ENCODE data around the gene PRC1. TPM values are rescaled to one million over a fixed set of nuclear protein-coding genes. Genes with fewer than 3 reads are reported as not detected.
"Not testable (repeated sequence)": the region's sequence is repeated elsewhere in the genome, so short reads cannot be mapped to it uniquely, and the experiment has no call there.

PRC1 gene
- total RNA-seq, 3 donors from 2014 or later = 14.4 to 18.8 (median 18.7) TPM

DNA sequence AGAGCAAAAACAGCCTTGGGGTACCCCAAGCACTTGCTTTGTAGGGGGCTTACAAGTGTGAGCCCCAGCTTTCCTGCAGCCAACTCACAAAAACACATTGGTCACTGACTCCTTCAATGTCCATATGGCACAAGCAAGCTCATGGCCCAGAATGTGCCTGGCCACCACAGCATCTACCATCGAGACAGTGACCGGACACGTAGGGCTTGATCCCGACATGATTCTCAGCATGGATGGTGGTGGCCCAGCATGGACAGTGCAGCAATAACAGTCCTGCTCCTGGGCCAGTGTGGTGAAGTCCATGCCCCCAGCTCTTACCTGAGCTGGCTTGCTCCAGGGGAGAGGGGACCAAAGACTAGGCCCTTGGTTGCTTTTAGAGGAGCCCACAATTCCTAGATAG, 53.3 kb downstream of the PRC1 start:
- ATAC-seq (no peak), DNase-seq (no peak)
- peaks cover 9% of the 10 kb centered on the region for H3K4me1 Mint-ChIP-seq (ENCODE audit: low read depth)
- no peaks in the 10 kb centered on the region for H3K27me3 Mint-ChIP-seq (ENCODE audit: low read depth)
- no peak overlapping the region for H3K4me3 Mint-ChIP-seq
- H3K36me3 Mint-ChIP-seq (ENCODE audit: insufficient read depth) = peaks cover 16% of the 10 kb centered on the region
- H3K9me3 Mint-ChIP-seq = no peaks in the 10 kb centered on the region

DNA sequence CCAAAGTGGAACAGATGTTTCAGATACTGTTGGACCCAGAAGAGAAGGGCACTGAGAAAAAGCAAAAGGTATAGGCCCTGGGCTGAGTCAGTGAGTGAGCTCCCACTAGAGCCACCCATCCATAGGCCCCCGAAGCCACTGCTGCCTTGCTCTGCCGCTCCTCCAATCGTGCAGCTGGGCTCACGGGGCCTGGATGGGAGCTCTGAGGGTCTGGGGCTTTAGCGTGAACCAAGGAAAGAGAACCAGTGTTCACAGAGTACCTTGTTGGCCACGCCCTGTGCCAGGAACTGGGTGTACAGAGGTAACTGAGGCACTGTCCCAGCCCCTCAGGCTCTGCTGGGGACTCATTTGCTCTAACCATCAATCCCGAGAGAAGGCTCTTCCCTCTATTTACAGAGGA, 54.6 kb downstream of the PRC1 start:
- H3K9me3 Mint-ChIP-seq = no peaks in the 10 kb centered on the region
- H3K4me3 Mint-ChIP-seq = no peak overlapping the region
- no peak for DNase-seq
- H3K27me3 Mint-ChIP-seq (ENCODE audit: low read depth) = no peaks in the 10 kb centered on the region
- ATAC-seq = no peak
- peaks cover 15% of the 10 kb centered on the region for H3K36me3 Mint-ChIP-seq (ENCODE audit: insufficient read depth)
- peaks cover 11% of the 10 kb centered on the region for H3K4me1 Mint-ChIP-seq (ENCODE audit: low read depth)

DNA sequence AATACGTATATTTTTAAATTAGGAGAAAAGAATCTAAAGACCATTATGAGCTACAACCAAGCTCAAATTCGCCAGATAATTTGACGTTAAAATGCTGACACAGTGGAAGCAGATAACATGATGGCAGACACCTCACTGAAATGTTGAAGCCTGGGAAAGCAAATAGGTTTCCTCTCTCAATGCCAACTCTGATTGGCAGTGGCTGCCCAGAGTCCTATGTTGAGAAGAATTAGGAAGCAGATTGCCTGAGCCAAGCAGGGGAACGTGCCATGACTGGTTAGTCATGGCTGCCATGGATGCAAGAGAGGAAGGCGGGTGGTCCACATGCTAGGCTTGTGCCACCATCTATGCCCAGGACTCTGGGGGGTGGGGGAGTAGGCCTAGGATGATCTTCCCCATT, 56.1 kb downstream of the PRC1 start:
- ATAC-seq = no peak
- Mint-ChIP-seq H3K4me3 (no peak overlapping the region), H3K27me3 (ENCODE audit: low read depth) (no peaks in the 10 kb centered on the region), H3K9me3 (no peaks in the 10 kb centered on the region), H3K36me3 (ENCODE audit: insufficient read depth) (peaks cover 12% of the 10 kb centered on the region), H3K4me1 (ENCODE audit: low read depth) (peaks cover 18% of the 10 kb centered on the region)
- DNase-seq = no peak

DNA sequence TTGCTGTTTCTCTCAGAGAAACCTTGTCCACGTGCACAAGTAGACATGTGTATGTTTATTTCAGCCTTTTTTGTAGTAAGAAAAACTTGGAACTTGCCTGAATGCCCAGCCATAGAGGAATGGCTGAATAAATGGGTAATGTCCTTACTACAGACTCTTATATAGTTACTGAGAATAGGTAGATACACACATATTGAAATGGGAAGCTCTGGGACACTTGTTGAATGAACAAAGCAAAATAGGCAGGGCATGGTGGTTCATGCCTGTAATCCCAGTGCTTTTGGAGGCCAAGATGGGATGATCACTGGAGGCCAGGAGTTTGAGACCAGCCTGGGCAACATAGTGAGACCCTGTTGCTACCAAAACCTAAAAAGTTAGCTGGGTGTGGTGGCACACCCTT, 57.5 kb downstream of the PRC1 start:
- Mint-ChIP-seq H3K36me3 (ENCODE audit: insufficient read depth) (peaks cover 12% of the 10 kb centered on the region), H3K9me3 (no peaks in the 10 kb centered on the region), H3K4me3 (peak overlapping the region; percentile 82), H3K4me1 (ENCODE audit: low read depth) (peaks cover 22% of the 10 kb centered on the region), H3K27me3 (ENCODE audit: low read depth) (no peaks in the 10 kb centered on the region)
- no peak for ATAC-seq
- DNase-seq = no peak

DNA sequence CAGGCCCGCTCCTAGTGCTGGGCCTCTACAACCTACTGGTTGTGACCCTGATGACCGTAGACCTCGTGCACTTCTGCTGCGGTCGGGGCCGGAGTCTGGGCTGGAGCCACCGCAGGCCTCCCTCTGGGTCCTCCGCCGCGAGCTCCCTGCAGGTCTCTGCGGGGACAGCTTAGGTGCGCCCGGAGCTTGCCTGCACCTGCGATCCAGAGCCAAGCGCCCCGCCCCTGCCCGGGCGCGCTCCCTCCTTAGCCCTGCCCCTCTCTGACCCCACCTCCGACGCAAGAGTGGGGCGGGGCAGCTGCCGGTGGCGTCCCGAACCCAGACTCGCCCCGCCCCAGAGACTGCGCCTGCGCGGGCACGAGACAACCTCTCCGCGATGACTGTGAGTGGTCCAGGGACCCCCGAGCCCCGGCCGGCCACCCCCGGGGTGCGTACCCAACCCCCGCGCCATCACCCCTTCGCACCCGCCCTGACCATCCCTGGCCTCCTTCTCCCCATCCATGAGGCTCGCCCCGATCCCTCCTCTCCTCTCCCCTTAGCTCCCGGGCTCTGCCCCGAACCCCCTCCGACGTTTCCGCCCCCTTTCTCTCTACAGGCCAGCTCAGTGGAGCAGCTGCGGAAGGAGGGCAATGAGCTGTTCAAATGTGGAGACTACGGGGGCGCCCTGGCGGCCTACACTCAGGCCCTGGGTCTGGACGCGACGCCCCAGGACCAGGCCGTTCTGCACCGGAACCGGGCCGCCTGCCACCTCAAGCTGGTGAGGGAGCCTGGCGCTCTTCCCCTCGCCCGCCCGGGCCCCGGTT, 59.2 kb downstream of the PRC1 start, which contains the start of gene UNC45A:
TSS of gene UNC45A (plus strand) at position 337 of the 803 bp plus-strand sequence. CDS start at position 377, 40 bp downstream.
- no peaks in the 10 kb centered on the region for H3K27me3 Mint-ChIP-seq (ENCODE audit: low read depth)
- peak within 1 kb of the TSS; percentile 82 for H3K4me3 Mint-ChIP-seq
- H3K9me3 Mint-ChIP-seq = no peaks in the 10 kb centered on the region
- H3K4me1 Mint-ChIP-seq (ENCODE audit: low read depth) = peaks cover 34% of the 10 kb centered on the region
- ATAC-seq (peak; percentile 78 to 79), DNase-seq (peak; percentile 95)
- H3K36me3 Mint-ChIP-seq (ENCODE audit: insufficient read depth) = peaks cover 5% of the 10 kb centered on the region

DNA sequence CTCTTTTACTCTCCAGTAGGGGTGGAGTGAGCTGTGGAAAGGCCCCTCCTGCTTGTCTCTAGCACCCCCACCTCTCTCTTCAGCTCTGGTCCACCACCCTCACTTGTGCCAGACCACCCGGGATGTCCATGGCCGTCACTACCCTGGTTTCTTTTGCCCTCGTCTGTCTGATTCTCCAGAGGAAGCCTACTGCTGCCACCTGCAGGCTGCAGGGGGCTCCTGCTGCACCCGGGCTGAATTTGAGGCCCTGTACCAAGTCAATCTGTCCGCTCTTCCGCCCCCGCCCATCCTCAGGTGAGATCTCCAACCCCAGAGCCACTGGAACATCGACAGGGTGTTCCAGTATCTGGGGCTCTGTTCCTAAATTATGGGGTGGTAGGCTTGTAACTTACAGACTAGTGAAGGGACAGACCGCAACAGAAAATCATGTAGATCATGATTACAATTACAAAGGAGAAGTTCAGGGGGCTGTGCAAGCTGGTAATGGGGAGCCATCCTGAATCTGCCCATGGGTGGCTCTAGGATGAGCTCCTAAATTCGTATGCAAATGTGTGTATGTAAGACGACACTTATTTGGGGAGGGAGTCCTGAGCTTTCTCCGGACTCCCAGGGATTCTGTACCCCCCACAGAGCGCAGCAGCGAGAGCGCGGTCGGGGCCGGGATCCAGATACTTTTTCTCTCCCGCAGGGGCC, 59.9 kb downstream of the PRC1 start:
- H3K4me3 Mint-ChIP-seq = peak overlapping the region; percentile 82
- no peaks in the 10 kb centered on the region for H3K27me3 Mint-ChIP-seq (ENCODE audit: low read depth)
- H3K9me3 Mint-ChIP-seq = no peaks in the 10 kb centered on the region
- peaks cover 38% of the 10 kb centered on the region for H3K4me1 Mint-ChIP-seq (ENCODE audit: low read depth)
- ATAC-seq = peak; percentile 36 to 39
- DNase-seq = peak; percentile 78
- H3K36me3 Mint-ChIP-seq (ENCODE audit: insufficient read depth) = no peaks in the 10 kb centered on the region

DNA sequence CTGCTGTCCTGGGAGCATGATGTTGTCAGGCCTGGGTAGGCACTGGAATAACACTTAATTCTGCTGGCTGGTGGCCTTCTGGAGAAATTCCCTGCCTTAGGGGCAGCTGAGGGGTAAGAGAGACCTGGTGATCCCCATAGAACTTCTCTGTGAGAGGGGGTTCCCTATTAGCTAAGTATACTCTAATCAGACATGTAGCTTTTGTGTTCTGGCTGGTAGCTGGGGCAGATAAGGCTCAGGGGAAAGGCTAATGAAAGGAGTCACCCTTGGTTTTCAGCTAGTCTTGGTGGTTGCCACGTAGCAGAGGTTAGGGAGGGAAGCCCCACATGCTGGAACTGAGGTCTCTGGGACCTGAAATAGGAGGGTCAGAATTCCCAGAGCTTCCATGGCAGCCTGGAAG, 61.0 kb downstream of the PRC1 start:
- H3K4me1 Mint-ChIP-seq (ENCODE audit: low read depth) = peaks cover 43% of the 10 kb centered on the region
- no peak for DNase-seq
- no peaks in the 10 kb centered on the region for H3K36me3 Mint-ChIP-seq (ENCODE audit: insufficient read depth)
- no peaks in the 10 kb centered on the region for H3K27me3 Mint-ChIP-seq (ENCODE audit: low read depth)
- H3K4me3 Mint-ChIP-seq = no peak overlapping the region
- no peaks in the 10 kb centered on the region for H3K9me3 Mint-ChIP-seq
- ATAC-seq = no peak

DNA sequence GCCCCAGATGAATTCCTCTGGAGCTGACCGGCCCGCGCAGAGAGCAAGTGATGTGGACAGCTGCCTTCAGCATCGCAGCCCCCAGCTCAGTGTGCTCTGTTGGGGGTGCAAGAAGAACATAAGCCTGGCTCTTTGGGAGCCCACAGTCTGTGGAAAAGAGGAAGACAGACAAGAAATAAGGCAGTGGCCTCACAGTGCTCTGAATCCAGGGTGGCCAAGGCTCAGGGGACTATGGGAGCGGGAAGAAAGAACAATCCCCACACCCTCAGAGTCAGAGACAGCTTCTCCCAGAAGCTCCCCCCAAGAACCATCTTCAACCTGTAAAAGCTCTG, 61.7 kb downstream of the PRC1 start:
- DNase-seq (no peak), ATAC-seq (no peak)
- peak overlapping the region; percentile 98 for H3K4me3 Mint-ChIP-seq
- H3K4me1 Mint-ChIP-seq (ENCODE audit: low read depth) = peaks cover 43% of the 10 kb centered on the region
- no peaks in the 10 kb centered on the region for H3K9me3 Mint-ChIP-seq
- H3K36me3 Mint-ChIP-seq (ENCODE audit: insufficient read depth) = no peaks in the 10 kb centered on the region
- H3K27me3 Mint-ChIP-seq (ENCODE audit: low read depth) = no peaks in the 10 kb centered on the region

DNA sequence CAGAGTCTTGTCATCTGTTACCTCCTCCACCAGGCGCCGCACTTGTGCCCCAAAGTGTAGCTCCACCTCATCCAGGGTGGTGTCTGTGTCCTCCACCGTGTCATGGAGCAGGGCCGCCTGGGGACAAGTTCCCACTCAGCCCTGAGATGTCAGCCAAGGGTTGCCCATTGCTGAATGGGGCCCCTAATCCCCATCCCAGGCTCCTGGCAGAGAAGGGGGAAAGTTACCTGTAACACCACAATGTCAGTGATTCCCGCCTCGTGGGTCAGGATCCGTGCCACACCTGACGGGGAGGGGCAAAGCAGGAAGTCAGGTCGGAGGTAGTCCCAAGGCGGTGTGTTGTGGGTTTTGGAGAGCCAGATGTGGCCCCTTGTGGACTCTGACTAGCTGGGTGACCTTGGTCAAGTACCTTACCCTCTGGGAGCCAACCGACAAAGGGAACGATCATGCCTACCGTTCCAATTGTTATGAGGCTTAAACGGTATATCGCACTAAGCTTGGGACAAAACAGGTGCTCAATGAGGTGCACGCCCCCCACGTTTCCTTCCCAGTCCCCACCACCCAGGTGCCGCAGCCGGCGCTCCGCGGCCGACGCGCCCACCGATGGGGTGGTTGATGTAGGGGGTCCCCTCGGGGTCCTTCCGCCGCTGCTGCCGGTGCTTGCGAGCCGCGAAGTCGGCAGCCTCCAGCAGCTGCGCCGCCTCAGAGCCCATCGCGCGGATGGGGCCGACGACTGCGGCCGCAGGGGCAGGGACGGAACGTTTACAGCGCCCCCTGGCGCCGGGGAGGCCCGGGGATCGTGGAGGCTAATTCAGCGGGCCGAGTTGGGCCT, 62.3 kb downstream of the PRC1 start, which contains the start of gene HDDC3:
TSS of gene HDDC3 (minus strand) at position 722 of the 832 bp plus-strand sequence. CDS start at position 713, 9 bp downstream.
- H3K27me3 Mint-ChIP-seq (ENCODE audit: low read depth) = no peaks in the 10 kb centered on the region
- H3K36me3 Mint-ChIP-seq (ENCODE audit: insufficient read depth) = no peaks in the 10 kb centered on the region
- peak; percentile 88 for DNase-seq
- peaks cover 43% of the 10 kb centered on the region for H3K4me1 Mint-ChIP-seq (ENCODE audit: low read depth)
- peak within 1 kb of the TSS; percentile 98 for H3K4me3 Mint-ChIP-seq
- no peaks in the 10 kb centered on the region for H3K9me3 Mint-ChIP-seq
- peak; percentile 56 to 59 for ATAC-seq

DNA sequence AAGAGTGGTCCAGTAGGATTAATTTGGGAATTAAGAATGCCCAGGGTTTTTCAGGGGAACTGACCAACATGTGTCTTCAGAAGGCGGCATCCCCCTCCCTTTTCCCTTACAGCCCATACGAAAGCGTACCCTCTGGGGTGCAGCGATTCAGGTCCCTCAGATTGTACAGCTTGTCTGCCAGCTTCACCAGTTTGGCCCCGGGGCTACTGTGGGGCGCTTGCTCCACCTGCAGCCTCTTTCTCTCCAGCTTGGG, 62.8 kb downstream of the PRC1 start:
- ATAC-seq (no peak), DNase-seq (no peak)
- Mint-ChIP-seq H3K9me3 (no peaks in the 10 kb centered on the region), H3K36me3 (ENCODE audit: insufficient read depth) (no peaks in the 10 kb centered on the region), H3K4me1 (ENCODE audit: low read depth) (peaks cover 39% of the 10 kb centered on the region), H3K4me3 (peak overlapping the region; percentile 98), H3K27me3 (ENCODE audit: low read depth) (no peaks in the 10 kb centered on the region)

DNA sequence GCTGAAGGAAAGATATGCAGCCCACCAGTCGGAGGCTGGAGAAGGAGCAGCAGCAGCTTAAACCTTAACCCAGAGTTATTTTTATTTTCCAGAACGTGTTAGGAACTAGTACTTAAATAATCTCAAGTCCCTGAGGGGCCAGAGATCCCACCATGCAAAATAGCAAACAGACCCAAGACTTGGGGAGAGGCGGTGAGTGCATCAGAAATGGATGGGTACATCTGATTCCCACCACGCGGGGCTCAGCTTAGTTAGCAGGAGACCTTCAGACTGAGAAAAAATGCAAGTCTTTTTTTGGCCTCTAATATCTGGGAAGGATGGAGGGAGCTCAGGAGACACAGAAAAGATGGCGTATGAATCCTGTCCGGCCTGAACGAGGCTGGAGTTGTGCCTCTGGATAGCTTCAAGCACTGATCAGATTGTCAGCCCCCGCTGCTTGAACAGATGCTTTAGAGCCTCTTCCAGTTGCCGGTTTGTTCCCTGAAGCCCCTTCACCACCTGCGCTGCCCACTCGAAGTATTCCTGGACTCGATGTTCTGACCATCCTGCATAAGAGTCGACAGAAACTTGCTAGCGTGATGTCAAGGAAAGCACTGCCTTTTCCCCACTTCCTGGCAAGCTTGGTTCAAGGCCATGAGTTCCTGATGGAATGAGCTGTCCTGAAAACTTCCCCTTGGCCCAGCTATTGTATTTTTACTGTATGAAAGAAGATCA, 63.3 kb downstream of the PRC1 start:
- no peaks in the 10 kb centered on the region for H3K9me3 Mint-ChIP-seq
- H3K4me3 Mint-ChIP-seq = peak overlapping the region; percentile 98
- ATAC-seq (no peak), DNase-seq (no peak)
- H3K27me3 Mint-ChIP-seq (ENCODE audit: low read depth) = no peaks in the 10 kb centered on the region
- peaks cover 34% of the 10 kb centered on the region for H3K4me1 Mint-ChIP-seq (ENCODE audit: low read depth)
- no peaks in the 10 kb centered on the region for H3K36me3 Mint-ChIP-seq (ENCODE audit: insufficient read depth)

DNA sequence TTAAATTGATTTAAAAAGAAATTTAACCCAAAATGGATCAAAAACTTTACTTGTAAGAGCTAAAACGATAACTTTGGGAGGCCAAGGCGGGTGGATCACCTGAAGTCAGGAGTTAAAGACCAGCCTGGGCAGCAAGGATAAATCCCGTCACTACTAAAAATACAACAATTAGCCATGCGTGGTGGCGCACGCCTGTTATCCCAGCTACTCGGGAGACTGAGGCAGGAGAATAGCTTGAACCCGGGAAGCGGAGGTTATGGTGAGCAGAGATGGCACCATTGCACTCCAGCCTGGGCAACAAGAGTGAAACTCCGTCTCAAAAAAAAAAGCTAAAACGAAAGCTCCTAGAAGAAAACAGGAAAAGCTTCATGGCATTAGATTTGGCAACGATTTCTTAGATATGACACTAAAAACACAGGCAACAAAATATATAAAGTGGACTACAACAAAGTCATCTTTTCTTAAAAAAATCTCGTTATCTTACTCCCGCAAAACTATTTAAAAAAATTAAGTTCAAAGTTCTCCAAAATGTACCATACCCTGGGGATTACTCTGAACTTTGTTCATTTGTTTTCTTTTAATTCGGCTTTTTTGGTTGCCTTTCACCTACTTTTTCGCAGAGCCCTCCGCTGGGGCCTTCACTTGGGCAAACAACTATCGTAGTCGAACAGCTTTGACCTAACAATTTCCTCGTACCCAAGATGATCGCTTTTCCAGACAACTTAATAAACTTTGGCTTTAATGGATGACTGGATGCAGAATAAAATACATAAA, 64.9 kb downstream of the PRC1 start:
- no peaks in the 10 kb centered on the region for H3K9me3 Mint-ChIP-seq
- ATAC-seq (no peak), DNase-seq (no peak)
- no peaks in the 10 kb centered on the region for H3K36me3 Mint-ChIP-seq (ENCODE audit: insufficient read depth)
- H3K4me1 Mint-ChIP-seq (ENCODE audit: low read depth) = peaks cover 29% of the 10 kb centered on the region
- H3K4me3 Mint-ChIP-seq = peak overlapping the region; percentile 98
- H3K27me3 Mint-ChIP-seq (ENCODE audit: low read depth) = no peaks in the 10 kb centered on the region

DNA sequence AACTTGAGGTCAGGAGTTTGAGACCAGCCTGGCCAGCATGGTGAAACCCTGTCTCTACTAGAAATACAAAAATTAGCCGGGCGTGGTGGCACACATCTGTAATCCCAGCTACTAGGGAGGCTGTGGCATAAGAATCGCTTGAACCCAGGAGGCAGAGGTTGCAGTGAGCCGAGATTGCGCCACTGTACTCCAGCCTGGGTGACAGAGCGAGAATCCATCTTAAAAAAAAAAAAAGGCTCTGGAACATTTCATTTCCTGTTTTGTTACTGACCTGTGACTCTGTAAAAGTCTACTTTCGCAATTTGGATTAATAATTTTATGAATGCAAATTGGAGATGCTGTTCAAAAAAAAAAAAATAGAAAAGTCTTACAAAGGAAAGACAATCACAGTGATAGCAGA, 66.2 kb downstream of the PRC1 start:
- not testable (repeated sequence) for H3K27me3 Mint-ChIP-seq (ENCODE audit: low read depth); DNase-seq; H3K36me3 Mint-ChIP-seq (ENCODE audit: insufficient read depth); H3K9me3 Mint-ChIP-seq; ATAC-seq
- H3K4me3 Mint-ChIP-seq = peak overlapping the region; percentile 54
- peaks cover 31% of the 10 kb centered on the region for H3K4me1 Mint-ChIP-seq (ENCODE audit: low read depth)

Data from activated T-cell treated with anti-CD3 and anti-CD28 coated beads, Interleukin-2, amount 50 U/mL, for 4 hours (primary cell).